Measurements from ENCODE around the gene SSNA1.
A peak's percentile ranks its signal among the peaks of the same experiment; 100 is the strongest.

Gene SSNA1

DNA sequence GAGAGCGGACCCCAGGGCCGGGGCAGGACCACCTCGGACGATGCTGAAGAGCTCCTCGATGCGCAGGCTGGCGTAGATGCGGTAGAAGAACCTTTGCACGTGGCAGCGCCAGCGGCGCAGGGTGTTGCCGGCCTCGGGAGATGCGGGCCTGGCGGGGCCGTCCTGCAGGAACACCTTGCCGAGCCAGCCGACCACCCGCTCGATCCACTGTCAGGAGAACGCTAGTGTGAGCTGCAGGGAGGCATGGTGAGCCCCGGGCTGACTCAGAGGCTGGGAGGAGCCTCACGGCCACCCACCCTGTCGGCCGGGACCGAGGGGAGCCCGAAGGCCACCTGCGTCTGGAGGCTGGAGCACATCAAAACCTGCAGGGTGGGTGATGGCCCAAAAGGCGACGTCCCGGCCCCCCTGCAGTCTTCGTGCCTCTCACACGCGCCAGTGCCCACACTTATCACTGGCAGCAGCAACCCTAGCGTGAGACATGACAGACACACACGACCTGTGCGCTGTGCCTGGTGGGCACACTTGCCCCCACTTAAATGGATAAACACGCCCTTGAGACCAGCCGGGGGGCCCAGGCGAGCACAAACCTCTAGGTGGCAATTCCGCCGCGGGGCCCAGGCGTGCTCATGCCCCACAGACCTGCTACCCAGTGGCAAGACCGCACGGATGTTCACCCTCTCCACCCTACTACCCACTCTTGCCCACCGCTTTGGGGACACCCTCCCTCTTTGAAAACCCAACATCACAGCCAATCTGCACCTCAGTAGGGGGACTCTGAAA is 3.4 kb upstream of the SSNA1 start:
- DNase-seq (ENCODE audit: low spot score): no peak

GRCh38 chr9:137185921-137186320 is 2.6 kb upstream of the SSNA1 start:
- no peak for DNase-seq (ENCODE audit: low spot score)

GRCh38 chr9:137186385-137186784 is 2.1 kb upstream of the SSNA1 start:
- no peak for DNase-seq (ENCODE audit: low spot score)

GRCh38 chr9:137187386-137187785 is 1.1 kb upstream of the SSNA1 start:
- no peak for DNase-seq (ENCODE audit: low spot score)

GRCh38 chr9:137188086-137188489 is 388 bp upstream of the SSNA1 start:
- DNase-seq (ENCODE audit: low spot score): no peak

DNA sequence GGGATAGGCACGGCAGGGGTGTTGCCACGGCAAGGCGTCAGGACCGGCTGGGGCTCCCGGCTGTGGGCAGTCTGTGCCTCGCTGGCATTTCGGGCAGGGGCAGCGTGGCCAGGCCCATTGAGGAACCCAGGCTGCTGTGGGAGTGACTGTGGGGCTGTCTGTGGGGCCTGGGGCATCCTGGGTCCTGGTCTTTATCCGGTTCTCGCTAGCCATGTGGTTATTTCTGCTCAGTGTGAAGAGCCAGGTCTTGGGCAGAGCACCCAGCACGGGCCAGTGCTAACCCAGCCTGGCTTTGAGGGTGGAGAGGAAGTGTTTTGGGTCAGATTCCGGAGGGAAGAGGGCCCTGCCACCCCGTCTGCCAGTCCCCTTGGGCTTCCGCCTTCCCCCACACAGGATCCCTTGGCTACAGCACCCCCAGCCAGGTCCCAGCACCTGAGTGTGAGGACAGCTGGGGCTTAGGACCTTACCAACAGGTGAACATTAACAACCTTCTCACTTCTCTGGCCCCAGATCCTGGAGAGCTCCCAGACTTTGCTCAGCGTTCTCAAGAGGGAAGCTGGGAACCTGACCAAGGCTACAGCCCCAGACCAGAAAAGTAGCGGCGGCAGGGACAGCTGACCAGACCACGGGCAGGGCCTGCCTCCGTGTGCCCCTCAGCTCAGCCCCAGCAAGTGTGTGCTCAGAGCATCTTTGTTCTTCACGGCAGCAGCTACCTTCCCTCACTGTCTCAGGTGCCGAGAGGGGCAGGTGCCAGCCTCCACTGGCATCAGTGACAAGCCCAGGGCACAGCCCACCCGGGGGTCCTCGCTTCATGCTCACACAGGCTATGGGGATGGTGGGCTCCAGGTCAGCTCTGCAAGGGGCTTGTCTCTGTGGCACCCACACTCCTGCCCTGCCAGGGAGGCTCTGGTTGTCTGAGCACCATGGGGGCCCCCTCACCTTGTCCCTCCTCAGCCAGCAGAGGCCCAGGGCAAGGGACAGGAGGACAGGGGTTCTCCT is 1.1 kb downstream of the SSNA1 start:
- no peak for DNase-seq (ENCODE audit: low spot score)

GRCh38 chr9:137190315-137190856 is 1.9 kb downstream of the SSNA1 start:
- DNase-seq (ENCODE audit: low spot score): no peak

DNA sequence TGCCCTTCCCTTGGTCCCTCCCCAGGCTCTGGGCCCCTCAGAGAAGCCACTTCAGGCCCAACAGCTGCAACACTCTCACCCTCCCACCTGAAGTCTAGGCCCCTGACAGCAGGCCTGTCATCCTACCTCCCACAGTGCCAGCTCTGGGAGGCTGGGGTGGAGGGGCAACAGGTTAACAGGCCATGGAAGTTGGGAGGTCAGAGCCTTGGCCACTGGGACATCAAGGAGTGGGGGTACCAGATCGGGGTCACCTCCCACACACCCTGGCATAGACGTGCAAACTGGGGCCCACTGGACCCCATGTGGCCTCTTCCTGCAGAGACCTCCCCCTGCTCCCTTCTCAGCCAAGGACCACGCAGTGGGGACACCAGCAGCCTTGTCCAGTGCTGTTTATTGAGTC is 2.8 kb downstream of the SSNA1 start:
- no peak for DNase-seq (ENCODE audit: low spot score)

GRCh38 chr9:137191691-137192447 is 3.4 kb downstream of the SSNA1 start:
- DNase-seq (ENCODE audit: low spot score): no peak

- no peak for DNase-seq (ENCODE audit: low spot score)
Measured at GRCh38 chr9:137192448-137192780, 3.9 kb downstream of the SSNA1 start.

GRCh38 chr9:137192859-137193258 is 4.4 kb downstream of the SSNA1 start:
- DNase-seq (ENCODE audit: low spot score): no peak

GRCh38 chr9:137193771-137194170 is 5.3 kb downstream of the SSNA1 start:
- DNase-seq (ENCODE audit: low spot score): no peak

- DNase-seq (ENCODE audit: low spot score): no peak
Measured at GRCh38 chr9:137194388-137194787, 5.9 kb downstream of the SSNA1 start.

DNA sequence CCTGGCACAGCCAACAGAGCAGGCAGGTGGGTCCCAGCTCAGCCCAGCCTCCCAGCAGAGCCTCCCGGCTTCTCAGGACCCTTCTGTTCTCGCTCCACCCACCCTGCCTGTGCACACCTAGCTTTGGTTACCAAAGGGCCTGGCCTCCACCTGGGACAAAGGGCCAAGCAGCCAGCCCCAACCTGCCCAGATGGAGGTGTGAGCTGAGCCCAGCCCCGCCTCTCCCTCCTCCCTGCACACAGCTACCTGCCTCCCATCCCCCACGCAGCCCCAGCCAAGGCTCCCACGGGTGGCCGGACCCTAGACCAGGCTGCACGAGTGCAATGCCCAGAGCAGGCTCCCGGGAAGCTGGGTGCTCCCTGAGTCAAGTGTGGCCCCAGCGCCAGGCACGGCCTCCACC is 6.4 kb downstream of the SSNA1 start:
- no peak for DNase-seq (ENCODE audit: low spot score)

GRCh38 chr9:137195525-137196220 is 7.2 kb downstream of the SSNA1 start:
- no peak for DNase-seq (ENCODE audit: low spot score)

- DNase-seq (ENCODE audit: low spot score): no peak
Measured at GRCh38 chr9:137198051-137198901, 9.8 kb downstream of the SSNA1 start.

DNA sequence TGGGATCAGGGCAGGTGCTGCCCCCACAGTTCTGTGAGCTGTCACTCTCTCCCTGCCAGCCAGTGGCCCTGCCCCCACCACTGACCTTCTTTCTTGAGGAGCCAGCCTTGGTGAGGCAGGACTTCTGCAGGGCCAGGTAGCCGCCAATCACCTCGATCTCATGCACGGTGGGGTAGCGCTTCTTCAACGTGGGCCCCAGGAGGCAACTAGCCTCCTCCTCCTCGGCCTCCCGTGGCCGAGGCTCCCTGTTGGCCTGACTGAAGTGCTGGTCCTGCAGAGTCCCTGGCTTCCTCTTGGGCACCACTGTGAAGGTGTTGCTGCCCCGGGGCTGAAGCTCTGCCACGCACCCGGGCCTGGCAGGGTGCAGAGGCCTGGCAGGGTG is 10.4 kb downstream of the SSNA1 start:
- DNase-seq (ENCODE audit: low spot score): no peak

GRCh38 chr9:137199411-137200121 is 11.1 kb downstream of the SSNA1 start:
- DNase-seq (ENCODE audit: low spot score): no peak

DNA sequence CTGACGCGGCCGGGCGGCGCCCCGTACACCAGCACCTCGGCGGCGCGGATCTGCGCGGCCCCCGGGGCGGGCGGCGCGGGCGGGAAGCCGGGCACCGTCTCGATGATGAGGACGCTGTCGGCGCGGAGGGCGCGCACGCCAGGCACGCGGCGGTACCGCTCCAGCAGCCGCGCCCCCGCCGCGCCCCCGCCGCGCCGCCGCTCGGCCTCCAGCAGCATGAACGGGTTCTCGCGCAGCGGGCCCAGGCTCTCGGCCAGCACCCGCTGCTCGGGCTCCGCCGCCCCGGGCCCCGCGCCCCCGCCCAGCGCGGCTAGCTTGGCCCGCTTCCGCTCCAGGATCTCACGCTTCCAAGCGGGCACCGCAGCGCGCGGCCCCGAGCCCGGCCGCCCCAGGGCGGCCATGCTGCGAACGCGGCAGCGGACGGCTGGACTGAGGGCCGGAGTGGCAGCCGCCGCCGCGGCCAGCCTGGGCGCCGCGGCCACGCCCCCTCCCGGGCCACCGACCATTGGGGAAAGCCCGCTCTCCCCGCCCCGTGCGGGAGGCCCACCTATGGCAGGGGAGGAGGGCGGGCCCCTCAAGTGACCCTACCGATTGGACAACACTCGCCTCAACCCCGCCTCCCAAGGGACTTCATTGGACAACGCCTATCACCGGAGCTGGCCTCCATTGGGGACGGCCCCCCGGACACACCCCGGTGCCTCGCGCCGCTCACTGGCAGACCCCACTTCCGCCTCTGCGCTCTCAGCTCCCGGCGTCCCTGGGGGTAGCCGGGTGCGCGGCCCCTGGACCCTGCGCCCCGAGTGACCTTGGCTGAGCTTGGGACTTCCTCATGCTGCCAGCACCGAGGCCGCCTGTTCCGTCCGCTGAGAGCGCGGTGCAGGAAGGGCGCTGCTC is 12.1 kb downstream of the SSNA1 start, which contains the start of gene TPRN:
Gene TPRN (minus strand): TSS at position 431 of the 894 bp plus-strand sequence. CDS start 30 bp downstream, at position 401.
- DNase-seq (ENCODE audit: low spot score): peak; percentile 100
